T-helper 2 cell treated with Interferon-gamma antibody and Interleukin-4, amounts not matched to agents 5 μg/mL and 100 μg/mL, for 36 hours (primary cell): Measurements from ENCODE around the gene ABLIM1.

ENCODE experiments used
- DNase-seq: peaks from one replicate; pipeline ENCODE4 v3.0.0; 2021; ENCODE audit warnings: low spot score
- H3K27ac Mint-ChIP-seq: one replicate; pipeline ENCODE4 v1.8.0; 2021; ENCODE audit warnings: mild to moderate bottlenecking, mixed read lengths
- H3K27me3 Mint-ChIP-seq: one replicate; pipeline ENCODE4 v1.8.0; 2021; ENCODE audit warnings: low read depth, mixed read lengths
- H3K36me3 Mint-ChIP-seq: one replicate; pipeline ENCODE4 v1.8.0; 2021; ENCODE audit warnings: low read depth, mixed read lengths
- H3K4me1 Mint-ChIP-seq: one replicate; pipeline ENCODE4 v1.8.0; 2021; ENCODE audit warnings: low read depth, mixed read lengths
- H3K4me3 Mint-ChIP-seq: one replicate; pipeline ENCODE4 v1.8.0; 2022; ENCODE audit warnings: mild to moderate bottlenecking, moderate library complexity, mixed read lengths
- H3K9me3 Mint-ChIP-seq: one replicate; pipeline ENCODE4 v1.8.0; 2021; ENCODE audit warnings: mixed read lengths

The ABLIM1 gene

GRCh38 chr10:114470361-114470760 is 187.7 kb downstream of the ABLIM1 start:
- Mint-ChIP-seq H3K27ac (no peak overlapping the region), H3K27me3 (no peaks in the 10 kb centered on the region), H3K4me3 (no peak overlapping the region), H3K9me3 (no peaks in the 10 kb centered on the region), H3K4me1 (peaks cover 10% of the 10 kb centered on the region), H3K36me3 (peaks cover 26% of the 10 kb centered on the region)
- no peak for DNase-seq

GRCh38 chr10:114458955-114459354 is 199.1 kb downstream of the ABLIM1 start:
- Mint-ChIP-seq H3K4me1 (peaks cover 8% of the 10 kb centered on the region), H3K36me3 (peaks cover 47% of the 10 kb centered on the region), H3K4me3 (no peak overlapping the region), H3K27ac (no peak overlapping the region), H3K9me3 (no peaks in the 10 kb centered on the region), H3K27me3 (no peaks in the 10 kb centered on the region)
- peak; percentile 27 for DNase-seq

- H3K36me3 Mint-ChIP-seq: peaks cover 43% of the 10 kb centered on the region
- H3K4me1 Mint-ChIP-seq: peaks cover 10% of the 10 kb centered on the region
- no peaks in the 10 kb centered on the region for H3K9me3 Mint-ChIP-seq
- no peak for DNase-seq
- no peak overlapping the region for H3K27ac Mint-ChIP-seq
- H3K4me3 Mint-ChIP-seq: no peak overlapping the region
- H3K27me3 Mint-ChIP-seq: no peaks in the 10 kb centered on the region
Observed at GRCh38 chr10:114458216-114458920, 199.7 kb downstream of the ABLIM1 start.

- H3K27me3 Mint-ChIP-seq: no peaks in the 10 kb centered on the region
- peaks cover 36% of the 10 kb centered on the region for H3K36me3 Mint-ChIP-seq
- no peaks in the 10 kb centered on the region for H3K9me3 Mint-ChIP-seq
Observed at GRCh38 chr10:114453576-114453975, 204.5 kb downstream of the ABLIM1 start.

GRCh38 chr10:114448897-114449296 is 209.2 kb downstream of the ABLIM1 start:
- DNase-seq: no peak
- H3K27ac Mint-ChIP-seq: no peak overlapping the region
- H3K9me3 Mint-ChIP-seq: no peaks in the 10 kb centered on the region

More at GRCh38 chr10:114453576-114453975, 204.5 kb downstream of the ABLIM1 start:
- peaks cover 11% of the 10 kb centered on the region for H3K4me1 Mint-ChIP-seq
- no peak overlapping the region for H3K4me3 Mint-ChIP-seq
- no peak overlapping the region for H3K27ac Mint-ChIP-seq
- no peak for DNase-seq

GRCh38 chr10:114445332-114445731 is 212.7 kb downstream of the ABLIM1 start:
- Mint-ChIP-seq H3K4me3 (no peak overlapping the region), H3K9me3 (no peaks in the 10 kb centered on the region), H3K4me1 (no peaks in the 10 kb centered on the region), H3K27ac (no peak overlapping the region), H3K27me3 (no peaks in the 10 kb centered on the region), H3K36me3 (peaks cover 45% of the 10 kb centered on the region)
- no peak for DNase-seq

More at GRCh38 chr10:114448897-114449296, 209.2 kb downstream of the ABLIM1 start:
- no peak overlapping the region for H3K4me3 Mint-ChIP-seq
- peaks cover 43% of the 10 kb centered on the region for H3K36me3 Mint-ChIP-seq
- peaks cover 9% of the 10 kb centered on the region for H3K4me1 Mint-ChIP-seq
- no peaks in the 10 kb centered on the region for H3K27me3 Mint-ChIP-seq

- no peak overlapping the region for H3K4me3 Mint-ChIP-seq
- H3K27ac Mint-ChIP-seq: no peak overlapping the region
- no peak for DNase-seq
- H3K36me3 Mint-ChIP-seq: peaks cover 48% of the 10 kb centered on the region
- H3K27me3 Mint-ChIP-seq: no peaks in the 10 kb centered on the region
- H3K4me1 Mint-ChIP-seq: no peaks in the 10 kb centered on the region
- no peaks in the 10 kb centered on the region for H3K9me3 Mint-ChIP-seq
Observed at GRCh38 chr10:114444819-114445218, 213.3 kb downstream of the ABLIM1 start.

- DNase-seq: no peak
- Mint-ChIP-seq H3K36me3 (peaks cover 65% of the 10 kb centered on the region), H3K4me3 (no peak overlapping the region), H3K9me3 (no peaks in the 10 kb centered on the region), H3K27ac (no peak overlapping the region), H3K27me3 (no peaks in the 10 kb centered on the region), H3K4me1 (no peaks in the 10 kb centered on the region)
Observed at GRCh38 chr10:114442091-114442630, 215.9 kb downstream of the ABLIM1 start.

- H3K27ac Mint-ChIP-seq: no peak overlapping the region
- H3K36me3 Mint-ChIP-seq: peaks cover 66% of the 10 kb centered on the region
- no peaks in the 10 kb centered on the region for H3K9me3 Mint-ChIP-seq
- no peak for DNase-seq
- H3K27me3 Mint-ChIP-seq: no peaks in the 10 kb centered on the region
- no peak overlapping the region for H3K4me3 Mint-ChIP-seq
- no peaks in the 10 kb centered on the region for H3K4me1 Mint-ChIP-seq
Observed at GRCh38 chr10:114441107-114441506, 217.0 kb downstream of the ABLIM1 start.

GRCh38 chr10:114437473-114438292 is 220.4 kb downstream of the ABLIM1 start:
- Mint-ChIP-seq H3K4me1 (no peaks in the 10 kb centered on the region), H3K27me3 (no peaks in the 10 kb centered on the region), H3K27ac (no peak overlapping the region), H3K36me3 (peaks cover 58% of the 10 kb centered on the region), H3K4me3 (no peak overlapping the region), H3K9me3 (no peaks in the 10 kb centered on the region)
- DNase-seq: no peak

GRCh38 chr10:114436941-114437340 is 221.1 kb downstream of the ABLIM1 start:
- DNase-seq: no peak
- peaks cover 58% of the 10 kb centered on the region for H3K36me3 Mint-ChIP-seq
- no peak overlapping the region for H3K4me3 Mint-ChIP-seq
- no peaks in the 10 kb centered on the region for H3K4me1 Mint-ChIP-seq
- H3K27me3 Mint-ChIP-seq: no peaks in the 10 kb centered on the region
- H3K9me3 Mint-ChIP-seq: no peaks in the 10 kb centered on the region
- no peak overlapping the region for H3K27ac Mint-ChIP-seq

GRCh38 chr10:114432566-114433093 is 225.4 kb downstream of the ABLIM1 start:
- Mint-ChIP-seq H3K4me1 (no peaks in the 10 kb centered on the region), H3K4me3 (no peak overlapping the region), H3K27me3 (no peaks in the 10 kb centered on the region), H3K27ac (no peak overlapping the region), H3K36me3 (peaks cover 23% of the 10 kb centered on the region), H3K9me3 (no peaks in the 10 kb centered on the region)
- no peak for DNase-seq

- peaks cover 20% of the 10 kb centered on the region for H3K36me3 Mint-ChIP-seq
- H3K27me3 Mint-ChIP-seq: no peaks in the 10 kb centered on the region
- no peak for DNase-seq
- H3K27ac Mint-ChIP-seq: no peak overlapping the region
- H3K4me1 Mint-ChIP-seq: no peaks in the 10 kb centered on the region
- no peak overlapping the region for H3K4me3 Mint-ChIP-seq
- H3K9me3 Mint-ChIP-seq: no peaks in the 10 kb centered on the region
Observed at GRCh38 chr10:114431414-114432135, 226.5 kb downstream of the ABLIM1 start.
